IMR-90 (cell line): ENCODE data around the gene NDFIP2. TPM values are rescaled to one million over a fixed set of nuclear protein-coding genes. Genes with fewer than 3 reads are reported as not detected.

Experiments used
- ATAC-seq: fragments of 200-7000 bp; cut with Tn5 transposase; 2 replicates; pipeline ENCODE4 v1.9.1; 2020; ENCODE audit warnings: low read depth, mild to moderate bottlenecking, moderate library complexity
- BruUV-seq: library from RNA; stranded (reverse); fragments of 400-500 nt; replicated peaks from 2 replicates; lab custom pipeline; 2021; lab: Mats Ljungman, UMichigan
- CTCF ChIA-PET: fragments of 300-600 bp; formaldehyde crosslinking; extraction: SDS; loops from one replicate; lab custom pipeline; 2021; ENCODE audit warnings: antibody characterized with exemption; lab: Yijun Ruan, JAX
- POLR2A ChIA-PET: fragments of 300-600 bp; sonication (Branson Sonifier 250); formaldehyde crosslinking; loops from one replicate; lab custom pipeline; 2022; ENCODE audit warnings: antibody characterized with exemption; ENCODE audit not compliant: unreplicated experiment; lab: Charles Lee
- DNase-seq: peaks from one replicate; pipeline ENCODE4 v3.0.0; 2013
- H2AFZ ChIP-seq: replicated peaks from 2 replicates; pipeline ENCODE3; 2013; ENCODE audit warnings: low read length, mild to moderate bottlenecking; ENCODE audit not compliant: poor library complexity
- H2AK5ac ChIP-seq: 2 replicates; pipeline ENCODE4 v1.6.1; 2013; ENCODE audit warnings: low read depth, low read length, inconsistent platforms
- H2AK9ac ChIP-seq: replicated peaks from 2 replicates; pipeline ENCODE3; 2013; ENCODE audit warnings: mild to moderate bottlenecking, low read depth, low read length, moderate library complexity; ENCODE audit not compliant: poor library complexity
- H2BK120ac ChIP-seq: 2 replicates; pipeline ENCODE4 v1.6.1; 2013; ENCODE audit warnings: low read depth, low read length, inconsistent platforms
- H2BK15ac ChIP-seq: 3 replicates; pipeline ENCODE4 v1.6.1; 2013; ENCODE audit warnings: low read depth, low read length, inconsistent platforms
- H2BK20ac ChIP-seq: 2 replicates; pipeline ENCODE4 v1.6.1; 2013; ENCODE audit warnings: low read depth, mild to moderate bottlenecking, inconsistent platforms, low read length, moderate library complexity
- H2BK5ac ChIP-seq: 2 replicates; pipeline ENCODE4 v1.6.1; 2013; ENCODE audit warnings: mild to moderate bottlenecking, low read depth, low read length, inconsistent platforms; ENCODE audit not compliant: poor library complexity, severe bottlenecking
- H3K14ac ChIP-seq: replicated peaks from 2 replicates; pipeline ENCODE4 v1.6.1; 2013; ENCODE audit warnings: low read depth, low read length, inconsistent platforms
- H3K18ac ChIP-seq: 2 replicates; pipeline ENCODE4 v1.6.1; 2013; ENCODE audit warnings: low read depth, low read length, control low read depth
- H3K23ac ChIP-seq: 2 replicates; pipeline ENCODE4 v1.6.1; 2013; ENCODE audit warnings: low read depth, low read length, inconsistent platforms
- H3K27ac ChIP-seq: 2 replicates; pipeline ENCODE4 v1.5.1; 2013; ENCODE audit warnings: mild to moderate bottlenecking, control low read depth, low read length; ENCODE audit not compliant: insufficient read depth
- H3K27me3 ChIP-seq: 2 replicates; pipeline ENCODE4 v1.6.1; 2013; ENCODE audit warnings: low read length; ENCODE audit not compliant: control insufficient read depth, insufficient read depth
- H3K36me3 ChIP-seq: 2 replicates; pipeline ENCODE4 v1.6.1; 2013; ENCODE audit warnings: low read length, mixed read lengths; ENCODE audit not compliant: control insufficient read depth, insufficient read depth
- H3K4ac ChIP-seq: 2 replicates; pipeline ENCODE4 v1.6.1; 2013; ENCODE audit warnings: low read depth, low read length, inconsistent platforms
- H3K4me1 ChIP-seq: 2 replicates; pipeline ENCODE4 v1.6.1; 2013; ENCODE audit warnings: low read length, mixed read lengths; ENCODE audit not compliant: control insufficient read depth, insufficient read depth
- H3K4me2 ChIP-seq: 2 replicates; pipeline ENCODE4 v1.6.1; 2013; ENCODE audit warnings: low read depth, mild to moderate bottlenecking, control low read depth, low read length, moderate library complexity
- H3K4me3 ChIP-seq: 2 replicates; pipeline ENCODE4 v1.5.1; 2013; ENCODE audit warnings: low read depth, mild to moderate bottlenecking, control low read depth, low read length, moderate library complexity; ENCODE audit not compliant: insufficient read depth
- H3K56ac ChIP-seq: 2 replicates; pipeline ENCODE4 v1.6.1; 2013; ENCODE audit warnings: low read length, inconsistent platforms; ENCODE audit not compliant: insufficient read depth; ENCODE audit errors: extremely low read depth
- H3K79me1 ChIP-seq, 2 experiments: 2 replicates each; pipeline ENCODE4 v1.6.1; 2013; ENCODE audit warnings: low read length in 2 of 2, inconsistent platforms in 1 of 2, low read depth in 1 of 2
- H3K9ac ChIP-seq: 2 replicates; pipeline ENCODE4 v1.6.1; 2013; ENCODE audit warnings: low read depth, low read length, control low read depth
- H3K9me1 ChIP-seq: 2 replicates; pipeline ENCODE4 v1.6.1; 2013; ENCODE audit warnings: low read length, inconsistent platforms; ENCODE audit not compliant: insufficient read depth
- H3K9me3 ChIP-seq: 2 replicates; pipeline ENCODE4 v1.6.1; 2013; ENCODE audit warnings: low read length; ENCODE audit not compliant: control insufficient read depth, insufficient read depth
- H4K20me1 ChIP-seq: 2 replicates; pipeline ENCODE4 v1.6.1; 2013; ENCODE audit warnings: low read length, inconsistent platforms; ENCODE audit not compliant: insufficient read depth
- H4K5ac ChIP-seq: 2 replicates; pipeline ENCODE4 v1.6.1; 2013; ENCODE audit warnings: mild to moderate bottlenecking, low read depth, low read length, control low read depth
- H4K8ac ChIP-seq, 2 experiments: 2 replicates each; pipeline ENCODE4 v1.6.1; 2013; ENCODE audit warnings: low read depth in 2 of 2, low read length in 2 of 2, control low read depth in 1 of 2, inconsistent platforms in 1 of 2
- H4K91ac ChIP-seq: 2 replicates; pipeline ENCODE4 v1.6.1; 2013; ENCODE audit warnings: low read depth, low read length, inconsistent platforms; ENCODE audit not compliant: insufficient read depth
- CHD1 ChIP-seq: IDR thresholded peaks from 2 replicates; pipeline ENCODE4 v1.6.1; 2012; ENCODE audit warnings: low read depth, low read length, improper control_type of control experiment
- ELK1 ChIP-seq: fragments of 150-350 bp; IDR thresholded peaks from 2 replicates; pipeline ENCODE4 v1.6.1; 2016; ENCODE audit warnings: low read depth, mild to moderate bottlenecking, low read length, moderate library complexity, borderline replicate concordance
- MAFK ChIP-seq: IDR thresholded peaks from 2 replicates; pipeline ENCODE4 v1.6.1; 2012; ENCODE audit warnings: low read depth, low read length, improper control_type of control experiment
- MXI1 ChIP-seq: IDR thresholded peaks from 2 replicates; pipeline ENCODE4 v1.6.1; 2012; ENCODE audit warnings: low read depth, mild to moderate bottlenecking, low read length, moderate library complexity, borderline replicate concordance
- NFE2L2 ChIP-seq: fragments of 150-350 bp; IDR thresholded peaks from 2 replicates; pipeline ENCODE4 v1.6.1; 2016; ENCODE audit warnings: low read depth, mild to moderate bottlenecking, low read length
- RAD21 ChIP-seq: IDR thresholded peaks from 2 replicates; pipeline ENCODE4 v1.6.1; 2012; ENCODE audit warnings: low read length, improper control_type of control experiment
- RCOR1 ChIP-seq: IDR thresholded peaks from 2 replicates; pipeline ENCODE4 v1.6.1; 2012; ENCODE audit warnings: mild to moderate bottlenecking, low read length, improper control_type of control experiment; ENCODE audit not compliant: insufficient replicate concordance
- RFX5 ChIP-seq: IDR thresholded peaks from 2 replicates; pipeline ENCODE4 v1.8.0; 2012; ENCODE audit warnings: low read depth, mild to moderate bottlenecking, low read length, moderate library complexity
- SMC3 ChIP-seq: fragments of 150-350 bp; IDR thresholded peaks from 2 replicates; pipeline ENCODE4 v1.6.1; 2016; ENCODE audit warnings: low read depth, mild to moderate bottlenecking, antibody characterized with exemption, low read length, moderate library complexity
- WGBS, 2 experiments: methylation state at CpG; one replicate each; pipeline versions ENCODE4 v1.1.5 to v1.1.7; 2013; ENCODE audit warnings: missing lambda C conversion rate in 2 of 2; ENCODE audit not compliant: insufficient read length in 1 of 2; ENCODE audit errors: extremely low coverage in 2 of 2; 5-methylcytosine and 5-hydroxymethylcytosine counted together
- dilution Hi-C: fragments of 300-500 bp; cut with HindIII; formaldehyde crosslinking; loops from one replicate; pipeline ENCODE4 v1.14.3; 2018; ENCODE audit warnings: low sequenced_read_pairs; ENCODE audit not compliant: unreplicated experiment
- in situ Hi-C: fragments of 300-500 bp; cut with MboI; formaldehyde crosslinking; loops from 3 replicates; pipeline ENCODE4 v1.14.3; 2019; ENCODE audit warnings: low sequenced_read_pairs, inconsistent platforms, mixed read lengths
- intact Hi-C: fragments of 100-400 bp; cut with micrococcal nuclease; formaldehyde crosslinking; loops from 2 replicates; pipeline ENCODE4 v1.10.0; 2022
- polyA plus RNA-seq, 3 experiments: library from polyadenylated mRNA; depleted of rRNA; stranded (reverse); fragments of >200 nt; gene quantifications; 2 replicates each; pipeline ENCODE4 v1.2.3, GENCODE V29; 2012; ENCODE audit warnings: low replicate concordance in 1 of 3
- total RNA-seq: library from RNA; depleted of rRNA; stranded (reverse); fragments of >200 nt; gene quantifications from 2 replicates; pipeline ENCODE4 v1.2.3, GENCODE V29; 2012

Gene NDFIP2
- total and polyA plus RNA-seq, 2 of the 4 experiments (the other 2 are of a cell fraction) = 23.8 to 25.8 TPM

GRCh38 chr13:79463604-79464003 is 17.4 kb upstream of the NDFIP2 start:
- no peak overlapping the region for H3K27ac ChIP-seq
- no peaks in the 10 kb centered on the region; the same call in 1 of the 2 replicates for H3K9me1 ChIP-seq
- H4K91ac ChIP-seq = no peak overlapping the region
- no peak overlapping the region for H3K18ac ChIP-seq
- no peak overlapping the region for H2AFZ ChIP-seq
- H3K36me3 ChIP-seq = no peaks in the 10 kb centered on the region
- no peak overlapping the region for H2BK20ac ChIP-seq
- no peaks in the 10 kb centered on the region for H3K9me3 ChIP-seq
- no peak overlapping the region for H4K5ac ChIP-seq
- H3K56ac ChIP-seq = no peak overlapping the region
- POLR2A ChIA-PET = no interaction called here
- no peak overlapping the region for H3K9ac ChIP-seq
- H2BK5ac ChIP-seq = no peak overlapping the region
- CTCF ChIA-PET = interaction anchor here (0.7 kb wide), 1 partner anchor 12 kb away, joined by 4 read pairs; no protein-coding TSS in a partner anchor
- H3K4ac ChIP-seq = no peak overlapping the region
- in situ Hi-C loops (no loop called here), dilution Hi-C loops (no loop called here), intact Hi-C loops (no loop called here)
- H3K4me1 ChIP-seq = no peaks in the 10 kb centered on the region
- BruUV-seq = no TSS peak
- TF ChIP-seq RFX5 (no peak), RAD21 (no peak), CHD1 (no peak), ELK1 (no peak), SMC3 (no peak), RCOR1 (no peak), NFE2L2 (no peak), MXI1 (no peak), MAFK (no peak)
- ATAC-seq = no peak
- H3K4me2 ChIP-seq = no peak overlapping the region
- H2BK15ac ChIP-seq = no peak overlapping the region
- H3K14ac ChIP-seq = no peak overlapping the region
- H3K23ac ChIP-seq = no peak overlapping the region
- no peak for DNase-seq
- no peaks in the 10 kb centered on the region for H4K20me1 ChIP-seq
- H2AK5ac ChIP-seq = no peak overlapping the region
- H3K27me3 ChIP-seq = no peaks in the 10 kb centered on the region
- no peak overlapping the region for H3K4me3 ChIP-seq
- H4K8ac ChIP-seq = no peak overlapping the region
- H2BK120ac ChIP-seq = no peak overlapping the region
- H2AK9ac ChIP-seq = no peak overlapping the region
- no CpG with 5 or more reads among the region's 1 CpG for WGBS, 2 experiments
- no peaks in the 10 kb centered on the region for H3K79me1 ChIP-seq
